ENCODE measurements around the gene ANKRD33B. TPM values are rescaled to one million over a fixed set of nuclear protein-coding genes. Genes with fewer than 3 reads are reported as not detected.

ANKRD33B gene
- total RNA-seq, 1 donor from 2014 or later, result 6.1 TPM

DNA sequence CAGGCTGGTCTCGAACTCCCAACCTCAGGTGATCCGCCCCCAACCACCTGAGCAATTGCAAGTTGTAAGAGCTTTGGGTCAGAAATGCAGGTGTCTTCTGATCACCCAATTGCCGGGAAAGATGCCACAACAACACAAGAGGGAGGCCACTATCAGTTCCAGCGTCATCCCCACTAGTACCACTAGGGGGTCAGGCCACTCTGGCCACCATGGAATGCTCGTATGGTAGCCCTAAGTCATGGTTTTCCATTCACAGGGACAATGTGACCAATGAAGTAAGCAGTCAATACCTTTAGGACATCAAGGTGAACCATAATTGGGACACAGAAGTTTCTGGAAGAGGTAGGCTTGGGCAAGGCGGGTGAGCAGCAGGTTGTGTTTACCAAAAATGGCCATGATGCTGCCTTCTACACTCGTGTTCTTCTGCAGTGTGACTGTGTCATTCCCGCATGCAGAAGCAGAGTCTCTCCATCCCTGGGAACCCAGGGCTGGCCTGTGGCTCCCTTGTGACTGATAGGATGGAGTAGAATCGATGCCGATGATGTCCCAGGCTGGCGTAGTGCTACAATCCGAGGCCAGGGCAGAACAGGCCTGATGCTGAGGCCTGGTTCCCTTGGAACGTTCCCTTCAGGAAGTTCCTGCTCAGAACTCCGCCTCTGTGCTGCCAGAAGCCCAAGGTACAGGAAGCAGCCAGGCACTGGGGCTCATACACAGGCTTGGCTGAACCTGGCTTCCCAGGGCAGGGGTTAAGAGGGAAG is 42.2 kb upstream of the ANKRD33B start:
- DNase-seq, result no peak
- TF ChIP-seq, protein P1, sequence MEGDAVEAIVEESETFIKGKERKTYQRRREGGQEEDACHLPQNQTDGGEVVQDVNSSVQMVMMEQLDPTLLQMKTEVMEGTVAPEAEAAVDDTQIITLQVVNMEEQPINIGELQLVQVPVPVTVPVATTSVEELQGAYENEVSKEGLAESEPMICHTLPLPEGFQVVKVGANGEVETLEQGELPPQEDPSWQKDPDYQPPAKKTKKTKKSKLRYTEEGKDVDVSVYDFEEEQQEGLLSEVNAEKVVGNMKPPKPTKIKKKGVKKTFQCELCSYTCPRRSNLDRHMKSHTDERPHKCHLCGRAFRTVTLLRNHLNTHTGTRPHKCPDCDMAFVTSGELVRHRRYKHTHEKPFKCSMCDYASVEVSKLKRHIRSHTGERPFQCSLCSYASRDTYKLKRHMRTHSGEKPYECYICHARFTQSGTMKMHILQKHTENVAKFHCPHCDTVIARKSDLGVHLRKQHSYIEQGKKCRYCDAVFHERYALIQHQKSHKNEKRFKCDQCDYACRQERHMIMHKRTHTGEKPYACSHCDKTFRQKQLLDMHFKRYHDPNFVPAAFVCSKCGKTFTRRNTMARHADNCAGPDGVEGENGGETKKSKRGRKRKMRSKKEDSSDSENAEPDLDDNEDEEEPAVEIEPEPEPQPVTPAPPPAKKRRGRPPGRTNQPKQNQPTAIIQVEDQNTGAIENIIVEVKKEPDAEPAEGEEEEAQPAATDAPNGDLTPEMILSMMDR (IDR thresholded peaks at IDR 0.05), result no peak
- ATAC-seq, result no peak

DNA sequence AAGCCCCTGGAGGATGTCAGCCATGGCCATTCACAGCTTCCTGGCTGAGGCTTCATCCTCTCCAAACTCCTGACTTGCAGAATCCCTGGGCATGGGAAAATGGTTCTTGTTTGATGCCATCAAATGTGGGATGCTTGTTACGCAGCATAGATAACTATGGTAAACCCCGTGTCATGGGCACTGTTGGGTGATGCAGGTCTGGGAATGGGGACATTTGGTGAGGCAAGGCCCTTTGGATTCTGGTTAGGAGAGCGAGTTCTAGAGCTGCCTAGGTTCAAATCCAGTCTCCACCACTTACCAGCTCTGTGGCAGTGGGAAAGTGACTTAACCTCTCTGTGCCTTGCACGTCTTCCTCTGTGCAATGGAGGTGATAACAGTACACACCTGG is 41.7 kb upstream of the ANKRD33B start:
- Histone ChIP-seq H3K4me1 (no peaks in the 10 kb centered on the region), H3K9me3 (no peaks in the 10 kb centered on the region), H3K4me3 (no peak overlapping the region), H3K36me3 (no peaks in the 10 kb centered on the region), H3K27ac (no peak overlapping the region), H3K27me3 (no peaks in the 10 kb centered on the region)
- no peak for ATAC-seq
- TF ChIP-seq, protein P1 (IDR thresholded peaks at IDR 0.05), result no peak
- intact Hi-C loops (cut with DNase I), result no loop called here
- no peak for DNase-seq

More for the DNA sequence above, 42.2 kb upstream of the ANKRD33B start:
- no peaks in the 10 kb centered on the region for H3K9me3 ChIP-seq
- no peak overlapping the region for H3K4me3 ChIP-seq
- intact Hi-C loops (cut with DNase I), result no loop called here
- H3K4me1 ChIP-seq, result no peaks in the 10 kb centered on the region
- no peaks in the 10 kb centered on the region for H3K27me3 ChIP-seq
- no peak overlapping the region for H3K27ac ChIP-seq
- H3K36me3 ChIP-seq, result no peaks in the 10 kb centered on the region

DNA sequence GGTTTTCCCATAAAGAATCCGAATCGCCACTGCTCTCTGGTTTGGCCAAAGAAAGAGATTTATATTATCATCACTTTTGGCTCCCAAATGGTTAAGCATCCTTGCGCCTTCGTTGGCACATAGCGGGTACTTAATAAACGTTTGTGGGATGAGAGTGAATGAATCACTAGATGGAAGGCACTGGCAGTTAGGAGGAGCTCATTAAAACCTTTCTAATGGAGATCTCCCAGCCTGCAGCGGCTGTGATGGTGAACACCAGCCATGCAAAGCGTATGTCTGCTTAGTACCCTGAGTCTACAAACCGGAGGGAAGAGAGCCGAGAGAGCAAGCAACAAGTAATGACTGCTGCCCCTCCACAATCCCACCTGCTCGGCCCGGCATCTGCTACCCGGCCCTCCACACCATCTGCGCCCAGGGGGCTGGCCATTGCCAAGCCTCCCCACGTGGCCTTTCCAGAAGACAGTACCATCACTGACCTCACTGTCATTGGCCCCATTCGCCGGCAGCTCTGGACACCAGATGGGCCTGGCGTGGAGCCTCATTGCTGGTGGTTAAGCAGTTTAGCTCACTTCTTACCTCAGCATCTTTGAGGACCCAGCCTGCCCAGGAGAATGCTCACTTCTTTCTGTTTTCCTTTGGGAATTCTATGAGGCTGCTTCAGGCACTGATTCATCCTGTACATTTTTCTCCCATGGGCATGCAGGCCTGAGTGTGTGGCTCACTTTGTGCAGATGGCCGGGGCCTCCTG is 39.3 kb upstream of the ANKRD33B start:
- Histone ChIP-seq H3K9me3 (no peaks in the 10 kb centered on the region), H3K27ac (no peak overlapping the region), H3K4me3 (no peak overlapping the region), H3K36me3 (no peaks in the 10 kb centered on the region), H3K4me1 (no peaks in the 10 kb centered on the region), H3K27me3 (no peaks in the 10 kb centered on the region)
- DNase-seq (no peak), ATAC-seq (no peak)
- TF ChIP-seq, protein P1 (IDR thresholded peaks at IDR 0.05), result no peak
- intact Hi-C loops (cut with DNase I), result no loop called here

DNA sequence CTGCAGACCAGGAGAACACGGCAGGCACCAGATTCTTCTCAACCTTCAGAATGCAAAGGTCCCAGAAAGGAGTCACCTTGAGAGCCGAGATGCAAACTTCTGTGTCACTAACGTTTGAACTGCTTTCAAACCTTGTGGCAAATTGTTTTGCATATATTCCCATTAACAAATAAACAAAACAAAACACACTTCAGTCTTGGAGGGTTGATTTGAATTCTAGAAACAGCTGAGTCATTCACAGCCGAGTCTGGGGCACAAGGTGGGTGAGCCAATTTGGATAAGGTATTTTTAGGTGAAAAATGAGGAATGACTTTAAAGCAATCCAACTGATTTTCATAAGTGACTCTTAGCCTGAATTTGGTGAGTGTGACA is 38.8 kb upstream of the ANKRD33B start:
- Histone ChIP-seq H3K36me3 (no peaks in the 10 kb centered on the region), H3K4me1 (no peaks in the 10 kb centered on the region), H3K4me3 (no peak overlapping the region), H3K27ac (no peak overlapping the region), H3K27me3 (no peaks in the 10 kb centered on the region), H3K9me3 (no peaks in the 10 kb centered on the region)
- DNase-seq (no peak), ATAC-seq (no peak)
- TF ChIP-seq, protein P1 (IDR thresholded peaks at IDR 0.05), result no peak
- intact Hi-C loops (cut with DNase I), result no loop called here

DNA sequence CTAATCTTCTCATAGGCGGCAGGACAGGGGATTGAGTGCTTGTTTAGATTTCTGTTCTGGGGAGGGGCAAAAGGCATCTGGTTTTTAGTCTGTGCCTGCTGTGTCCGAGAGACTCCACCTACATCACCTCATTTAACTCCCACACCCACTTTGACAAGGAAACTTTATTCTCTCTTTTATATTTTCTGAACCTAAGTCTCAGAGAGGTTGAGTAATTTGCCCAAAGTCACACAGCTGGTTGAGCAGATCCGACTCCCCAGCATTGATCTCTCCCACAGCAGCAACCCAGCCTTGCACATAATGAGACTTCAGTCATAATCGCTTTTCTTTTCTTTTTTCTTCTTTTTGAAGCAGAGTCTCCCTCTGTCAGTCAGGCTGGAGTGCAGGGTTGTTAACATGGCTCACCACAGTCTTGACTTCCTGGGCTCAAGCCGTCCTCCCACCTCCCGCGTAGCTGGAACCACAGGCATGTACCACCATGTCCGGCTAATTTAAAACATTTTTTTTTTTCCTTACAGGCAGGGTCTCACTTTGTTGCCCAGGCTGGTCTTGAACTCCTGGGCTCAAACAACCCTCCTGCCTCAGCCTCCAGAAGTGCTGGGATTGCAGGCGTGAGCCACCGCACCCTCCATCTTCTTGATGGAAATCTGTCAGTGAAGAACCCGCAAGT is 36.5 kb upstream of the ANKRD33B start:
- Histone ChIP-seq H3K4me1 (no peaks in the 10 kb centered on the region), H3K9me3 (no peaks in the 10 kb centered on the region), H3K4me3 (no peak overlapping the region), H3K27me3 (no peaks in the 10 kb centered on the region), H3K27ac (no peak overlapping the region), H3K36me3 (no peaks in the 10 kb centered on the region)
- ATAC-seq, result no peak
- intact Hi-C loops (cut with DNase I), result no loop called here
- DNase-seq, result no peak
- TF ChIP-seq, protein P1 (IDR thresholded peaks at IDR 0.05), result no peak
